GM19463 (cell line): Measurements from ENCODE around the gene CHRNA10.

Experiments used
- ATAC-seq: cut with Tn5 transposase; IDR thresholded peaks from one replicate; pipeline ENCODE4 v1.9.1; 2021; ENCODE audit warnings: mild to moderate bottlenecking, moderate library complexity; ENCODE audit not compliant: unreplicated experiment

The CHRNA10 gene

GRCh38 chr11:3637201-3637600 is 34.0 kb downstream of the CHRNA10 start:
- no peak for ATAC-seq

DNA sequence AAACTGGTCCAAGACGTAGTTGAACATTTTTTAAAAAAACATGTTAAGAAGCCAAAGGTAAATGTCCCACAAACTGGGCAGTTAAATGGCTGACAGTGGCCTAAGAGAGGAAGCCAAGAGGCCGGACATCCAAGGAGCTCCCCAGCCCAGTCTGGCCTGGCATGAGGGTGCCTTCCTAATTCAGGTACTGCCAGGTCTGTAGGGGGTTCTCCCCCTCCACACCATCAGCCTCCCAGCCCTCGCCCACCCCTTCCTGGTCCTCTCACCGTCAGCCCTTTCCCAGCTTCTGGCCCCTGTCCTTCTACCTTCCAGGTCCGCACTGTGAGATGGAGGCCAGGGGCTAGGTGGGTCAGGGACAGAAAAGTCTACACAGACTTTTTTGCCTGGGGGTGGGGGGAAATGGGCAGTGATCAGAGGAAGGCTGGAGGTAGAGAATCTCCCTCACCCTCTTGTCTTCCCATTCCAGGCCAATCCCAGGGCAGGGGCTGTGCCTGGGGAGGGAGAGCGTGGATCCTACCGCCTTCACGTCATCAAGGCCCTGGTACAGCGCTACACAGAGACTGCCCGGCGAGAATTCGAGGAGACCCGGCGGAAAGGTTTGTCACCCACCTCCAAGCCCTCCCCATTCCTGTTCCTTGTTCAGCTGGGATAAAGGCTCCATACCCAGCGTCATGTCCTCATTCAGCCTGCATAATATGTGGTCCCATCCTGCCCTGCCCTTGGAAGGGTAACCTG is 35.4 kb downstream of the CHRNA10 start:
- ATAC-seq, result no peak

GRCh38 chr11:3632070-3632660 is 39.0 kb downstream of the CHRNA10 start:
- no peak for ATAC-seq

DNA sequence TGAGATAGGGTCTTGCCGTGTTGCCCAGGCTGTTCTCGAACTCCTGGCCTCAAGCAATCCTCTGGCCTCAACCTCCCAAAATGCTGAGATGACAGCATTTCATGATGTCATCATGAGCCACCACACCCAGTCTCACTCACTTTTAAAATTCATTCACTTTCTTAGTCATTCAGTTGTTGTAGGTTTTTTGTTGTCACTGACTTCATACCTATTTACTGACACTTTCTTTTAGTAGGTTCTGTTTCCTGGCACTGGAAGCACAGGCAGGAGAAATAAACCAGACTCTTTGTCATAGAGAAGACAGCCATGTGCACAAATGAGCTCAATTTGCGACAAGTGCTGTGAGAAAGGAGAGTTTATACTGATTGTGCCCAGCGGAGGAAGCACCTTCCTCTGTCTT is 39.9 kb downstream of the CHRNA10 start:
- no peak for ATAC-seq

DNA sequence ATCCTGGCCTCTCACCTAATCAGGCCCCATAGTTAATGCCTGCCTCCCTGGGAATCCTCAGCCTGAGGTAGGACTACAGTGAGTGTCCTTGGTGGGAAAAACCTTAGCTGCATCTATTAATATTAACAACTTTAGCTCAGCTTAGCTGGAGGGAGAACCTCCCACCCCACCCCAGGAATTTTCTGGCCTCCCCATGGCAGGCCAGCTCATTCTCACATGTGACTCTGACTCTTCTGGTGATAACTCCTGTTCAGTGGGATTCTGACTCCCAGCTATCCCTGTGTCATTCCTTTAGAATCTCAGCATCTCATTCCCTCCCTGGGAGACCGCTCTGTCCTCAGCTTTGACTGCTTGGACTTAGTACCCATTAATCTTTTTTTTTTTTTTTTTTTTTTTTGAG is 43.9 kb downstream of the CHRNA10 start:
- ATAC-seq, result no peak

GRCh38 chr11:3626250-3626960 is 44.8 kb downstream of the CHRNA10 start:
- no peak for ATAC-seq

DNA sequence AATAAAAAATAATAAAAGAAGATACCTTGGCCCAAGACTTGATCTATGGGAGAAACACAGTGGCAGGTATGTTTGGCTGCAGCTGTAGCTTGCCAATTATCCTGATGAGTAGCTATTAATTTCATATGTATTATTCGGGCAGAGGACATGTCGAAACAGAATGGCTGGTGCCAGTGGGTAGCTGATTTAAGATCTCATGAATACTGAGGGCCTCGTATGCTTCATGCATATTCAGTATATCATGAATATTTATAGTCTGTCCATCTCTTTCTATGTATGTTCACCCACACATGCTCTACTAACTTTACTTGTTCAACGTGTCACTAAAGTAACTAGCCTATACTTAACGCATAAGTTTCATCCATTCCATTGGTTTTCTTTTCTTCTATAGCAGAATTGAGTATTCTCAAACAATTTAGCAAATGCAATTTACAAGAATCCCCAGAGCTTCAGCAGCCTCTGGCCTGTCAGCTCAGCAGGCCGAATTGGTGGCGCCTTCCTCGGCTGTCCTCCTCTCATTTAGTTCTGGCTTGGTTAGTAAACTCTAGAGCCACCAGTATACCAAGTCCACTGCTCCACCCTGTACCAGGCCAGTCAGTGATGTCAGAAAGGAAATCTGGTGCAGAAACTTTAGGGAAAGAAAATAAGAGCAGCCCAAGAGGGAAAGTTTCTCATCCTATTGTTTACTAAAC is 47.3 kb downstream of the CHRNA10 start:
- ATAC-seq, result no peak

- no peak for ATAC-seq
Observed at GRCh38 chr11:3623121-3623520, 48.1 kb downstream of the CHRNA10 start.

DNA sequence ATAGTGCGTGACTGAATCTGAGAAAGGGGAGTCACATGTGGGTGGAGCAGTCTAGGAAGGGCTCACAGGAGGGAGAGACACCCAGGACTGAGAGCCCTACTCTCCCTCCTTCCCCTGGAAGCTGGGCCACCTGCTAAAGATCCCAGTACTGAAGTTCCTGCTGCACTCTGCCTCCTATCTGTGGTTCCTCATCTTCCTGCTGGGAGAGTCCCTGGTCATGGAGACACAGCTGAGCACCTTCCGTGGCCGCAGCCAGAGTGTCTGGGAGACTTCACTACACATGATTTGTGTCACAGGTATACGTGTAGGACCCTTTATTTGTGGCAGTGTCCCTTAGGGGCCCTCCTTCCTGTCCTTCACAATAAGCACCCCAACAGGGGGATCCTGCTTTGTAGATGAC is 48.7 kb downstream of the CHRNA10 start:
- ATAC-seq, result no peak

GRCh38 chr11:3617990-3618389 is 53.2 kb downstream of the CHRNA10 start:
- no peak for ATAC-seq

DNA sequence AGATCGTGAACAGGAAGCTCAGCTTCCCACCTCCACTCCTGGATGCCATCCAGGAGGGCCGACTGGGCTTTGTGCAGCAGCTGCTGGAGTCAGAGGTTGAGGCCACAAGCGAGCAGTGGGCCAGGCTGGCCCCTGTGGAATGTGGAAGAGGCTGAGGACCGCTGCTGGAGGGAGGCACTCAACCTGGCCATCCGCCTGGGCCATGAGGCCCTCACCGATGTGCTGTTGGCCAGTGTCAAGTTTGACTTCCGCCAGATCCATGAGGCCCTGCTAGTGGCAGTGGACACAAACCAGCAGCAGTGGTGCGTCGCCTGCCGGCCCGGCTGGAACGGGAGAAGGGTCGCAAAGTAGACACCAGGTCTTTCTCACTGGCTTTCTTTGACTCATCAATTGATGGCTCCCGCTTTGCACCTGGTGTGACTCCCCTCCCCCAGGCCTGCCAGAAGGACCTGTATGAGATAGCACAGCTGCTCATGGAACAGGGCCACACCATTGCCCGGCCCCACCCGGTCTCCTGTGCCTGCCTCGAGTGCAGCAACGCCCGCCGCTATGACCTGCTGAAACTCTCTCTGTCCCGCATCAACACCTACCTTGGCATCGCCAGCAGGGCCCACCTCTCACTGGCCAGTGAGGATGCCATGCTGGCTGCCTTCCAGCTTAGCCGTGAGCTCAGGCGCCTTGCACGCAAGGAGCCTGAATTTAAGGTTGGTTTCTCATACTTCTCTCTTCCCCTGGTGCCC is 54.3 kb downstream of the CHRNA10 start:
- no peak for ATAC-seq

DNA sequence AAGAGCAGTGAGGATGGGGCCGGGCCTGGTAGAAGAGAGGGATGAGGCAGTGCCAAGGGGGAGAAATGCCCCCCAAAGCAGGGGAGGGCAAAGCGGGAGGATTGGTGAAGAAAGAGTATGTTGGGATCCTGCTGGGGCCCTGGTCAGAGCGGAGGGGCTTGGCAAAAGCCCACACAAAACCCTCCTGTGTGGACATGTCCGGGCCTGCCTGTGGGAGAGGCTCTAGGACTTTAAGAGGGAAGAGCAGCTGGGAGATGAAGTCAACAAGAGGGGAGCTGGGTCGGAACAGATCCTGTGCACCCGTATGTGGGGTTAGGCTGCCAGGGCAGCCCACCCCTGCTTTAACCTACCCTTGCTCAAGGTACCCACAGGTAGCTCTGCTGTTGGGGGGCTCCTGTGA is 55.2 kb downstream of the CHRNA10 start:
- ATAC-seq, result no peak
